ENCODE data around the gene AGAP9. TPM values are rescaled to one million over a fixed set of nuclear protein-coding genes. Genes with fewer than 3 reads are reported as not detected.
A peak's percentile ranks its signal among the peaks of the same experiment; 100 is the strongest.

AGAP9 gene
- total and polyA plus RNA-seq, 9 of the 15 experiments (the other 6 are each of a cell fraction or from before 2014, with no cell fraction given) = 0.37 to 11.7 (median 5.8) TPM

GRCh38 chr10:47457826-47458225 lies 65.6 kb downstream of the AGAP9 start:
- Histone ChIP-seq H3K79me2 (ENCODE audit: control insufficient read depth, insufficient read depth, low read length) (no peaks in the 10 kb centered on the region), H3K4me1 (replicated peaks in 1 of 2; ENCODE audit: control insufficient read depth in 2 of 2, insufficient read depth in 2 of 2, low read length in 2 of 2) (peaks cover 0 to 8% of the 10 kb centered on the region in 2 experiments; a peak in 1 of 5 replicates), H3K4me3 (no peak overlapping the region), H3K36me3 (ENCODE audit: control insufficient read depth, insufficient read depth, low read length) (no peaks in the 10 kb centered on the region), H3K9me3 (replicated peaks; ENCODE audit: control insufficient read depth, insufficient read depth, low read depth, low read length) (no peaks in the 10 kb centered on the region), H3K9me1 (ENCODE audit: control insufficient read depth, insufficient read depth, low read length) (no peaks in the 10 kb centered on the region), H3K4me2 (ENCODE audit: insufficient read depth, low read length) (no peak overlapping the region), H2AFZ (ENCODE audit: low read depth, low read length) (no peak overlapping the region), H3K27ac (ENCODE audit: extremely low read depth, low read depth, low read length) (no peak overlapping the region), H4K20me1 (replicated peaks; ENCODE audit: control insufficient read depth, insufficient read depth, low read length) (no peaks in the 10 kb centered on the region; the same call in 1 of the 2 replicates), H3K9ac (ENCODE audit: insufficient read depth in 1 of 2, low read depth in 2 of 2, low read length in 2 of 2) (no peak overlapping the region), H3K27me3 (ENCODE audit: control insufficient read depth in 2 of 2, insufficient read depth in 2 of 2, low read length in 2 of 2) (peaks cover 6 to 31% of the 10 kb centered on the region in 2 experiments; a peak in 4 of 5 replicates)
- no peak for TF ChIP-seq KAT7 (CRISPR knock-in tag; IDR thresholded peaks at IDR 0.05; ENCODE audit: borderline replicate concordance)
- TF ChIP-seq ZNF354B (CRISPR knock-in tag; IDR thresholded peaks at IDR 0.05) = no peak
- no peak for TF ChIP-seq TOE1 (IDR thresholded peaks at IDR 0.05; ENCODE audit: borderline replicate concordance)
- no peak for TF ChIP-seq TOE1 (CRISPR knock-in tag; IDR thresholded peaks at IDR 0.05; ENCODE audit: borderline replicate concordance, low read depth)
- no peak for TF ChIP-seq NONO (IDR thresholded peaks at IDR 0.05; ENCODE audit: low read depth in 2 of 2, low read length in 1 of 2)
- TF ChIP-seq, protein P1, sequence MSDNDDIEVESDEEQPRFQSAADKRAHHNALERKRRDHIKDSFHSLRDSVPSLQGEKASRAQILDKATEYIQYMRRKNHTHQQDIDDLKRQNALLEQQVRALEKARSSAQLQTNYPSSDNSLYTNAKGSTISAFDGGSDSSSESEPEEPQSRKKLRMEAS (CRISPR knock-in tag; IDR thresholded peaks at IDR 0.05) = no peak
- TF ChIP-seq KLF13 (tag; IDR thresholded peaks at IDR 0.05; ENCODE audit: borderline replicate concordance, low read depth) = no peak
- no peak for TF ChIP-seq GABPA (tag; conservative IDR thresholded peaks at IDR 0.05; ENCODE audit: low read depth)
- no peak for TF ChIP-seq ZNF174 (CRISPR knock-in tag; IDR thresholded peaks at IDR 0.05)
- TF ChIP-seq CCNT2 (IDR thresholded peaks at IDR 0.05; ENCODE audit: borderline replicate concordance, extremely low read depth, insufficient read length, low read depth, low read length) = no peak
- TF ChIP-seq SIN3A (IDR thresholded peaks at IDR 0.05; ENCODE audit: borderline replicate concordance in 2 of 2, control insufficient read depth in 1 of 2, low read depth in 2 of 2, low read length in 2 of 2) = no peak
- TF ChIP-seq CHD2 (IDR thresholded peaks at IDR 0.05; ENCODE audit: low read depth, low read length) = no peak
- TF ChIP-seq SRF (CRISPR knock-in tag; IDR thresholded peaks at IDR 0.05) = no peak
- DNase-seq (ENCODE audit: extremely low read depth in 1 of 4, low spot score in 3 of 4) (peak in 1 of 4 experiments; percentile 1), ATAC-seq (no peak), FAIRE-seq (no peak)
- ChIA-PET CTCF (ENCODE audit: low intra/inter-chr PET ratio) (no interaction called here), POLR2A (no interaction called here)
- in situ Hi-C loops (cut with MboI) (no loop called here), intact Hi-C loops (cut with micrococcal nuclease) (no loop called here)
- no TSS peak for BruUV-seq (replicated peaks)
- 0% methylated on average over 1 of the region's 1 CpG for WGBS (ENCODE audit: insufficient coverage, low coverage, missing lambda C conversion rate)

Measured in K562 (cell line).